NCI-H2196 treated with DMSO at 0.1 percent for 48 hours (cell line): ENCODE measurements around the gene GABARAP.

ENCODE experiments used
- DNase-seq: peaks from one replicate; lab custom pipeline; 2025; ENCODE audit not compliant: unreplicated experiment; lab: John Stamatoyannopoulos, UW

Gene GABARAP

GRCh38 chr17:7223375-7223774, 18.9 kb downstream of the GABARAP start:
- DNase-seq: no peak

GRCh38 chr17:7222972-7223292, 19.3 kb downstream of the GABARAP start:
- DNase-seq: no peak

DNA sequence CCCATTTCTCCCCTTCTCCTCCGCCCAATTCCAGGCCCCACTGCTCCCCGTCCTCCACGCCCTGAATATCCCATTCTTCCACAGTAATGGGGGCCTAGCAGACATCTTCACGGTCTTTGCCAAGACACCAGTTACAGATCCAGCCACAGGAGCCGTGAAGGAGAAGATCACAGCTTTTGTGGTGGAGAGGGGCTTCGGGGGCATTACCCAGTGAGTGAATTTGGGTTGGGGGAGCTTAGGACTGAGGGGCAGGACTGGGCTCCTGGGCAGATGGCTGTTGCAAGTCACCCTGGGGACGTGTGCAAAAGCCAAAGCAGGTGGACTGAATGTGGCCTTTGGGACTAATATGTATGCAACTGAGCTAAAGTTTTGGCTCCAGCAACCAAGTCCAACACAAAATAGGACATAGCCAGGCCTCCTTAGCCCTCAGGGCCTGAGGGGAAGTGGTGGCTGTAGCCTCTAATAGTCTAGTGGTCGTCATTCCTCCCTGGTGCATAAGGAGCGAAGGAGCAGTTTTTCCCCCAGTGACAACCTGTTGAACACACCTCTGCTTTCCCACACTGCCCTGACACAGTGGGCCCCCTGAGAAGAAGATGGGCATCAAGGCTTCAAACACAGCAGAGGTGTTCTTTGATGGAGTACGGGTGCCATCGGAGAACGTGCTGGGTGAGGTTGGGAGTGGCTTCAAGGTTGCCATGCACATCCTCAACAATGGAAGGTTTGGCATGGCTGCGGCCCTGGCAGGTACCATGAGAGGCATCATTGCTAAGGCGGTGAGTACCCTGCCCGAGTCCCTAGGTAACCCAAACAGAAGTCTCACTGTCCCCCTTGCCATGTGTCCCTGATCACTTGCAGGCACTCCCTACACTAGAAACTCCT, 19.9 kb downstream of the GABARAP start:
- DNase-seq: no peak

- no peak for DNase-seq
These were observed 20.8 kb downstream of the GABARAP start for GRCh38 chr17:7221278-7222092.

DNA sequence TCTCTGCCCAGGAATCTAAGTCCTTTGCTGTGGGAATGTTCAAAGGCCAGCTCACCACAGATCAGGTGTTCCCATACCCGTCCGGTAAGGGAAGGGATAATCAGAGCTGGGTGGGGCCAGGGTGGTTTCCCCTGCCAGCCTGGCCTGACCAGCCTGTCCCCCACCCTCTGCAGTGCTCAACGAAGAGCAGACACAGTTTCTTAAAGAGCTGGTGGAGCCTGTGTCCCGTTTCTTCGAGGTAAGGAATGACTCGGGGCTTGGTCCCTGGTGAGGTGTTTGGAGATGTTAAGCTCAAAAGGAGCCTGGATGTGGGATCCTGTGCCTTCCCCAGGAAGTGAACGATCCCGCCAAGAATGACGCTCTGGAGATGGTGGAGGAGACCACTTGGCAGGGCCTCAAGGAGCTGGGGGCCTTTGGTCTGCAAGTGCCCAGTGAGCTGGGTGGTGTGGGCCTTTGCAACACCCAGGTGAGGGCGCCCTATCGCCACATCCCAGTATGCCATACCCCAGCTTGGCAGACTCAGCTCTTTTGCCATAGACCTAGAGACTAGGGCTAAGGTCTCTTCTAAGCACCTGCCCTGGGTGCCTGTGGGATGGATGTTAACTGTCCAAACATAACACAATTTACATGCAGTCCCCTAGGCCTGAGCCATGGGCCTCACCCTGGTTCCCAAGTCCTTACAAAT, 21.5 kb downstream of the GABARAP start:
- no peak for DNase-seq

GRCh38 chr17:7219812-7220592, 22.2 kb downstream of the GABARAP start, which contains the start of the genes ACADVL and DLG4:
ACADVL (plus strand) TSS chr17:7219938; CDS start chr17:7219985, 47 bp downstream.
DLG4 (minus strand) TSS chr17:7219836.
- DNase-seq: no peak

DNA sequence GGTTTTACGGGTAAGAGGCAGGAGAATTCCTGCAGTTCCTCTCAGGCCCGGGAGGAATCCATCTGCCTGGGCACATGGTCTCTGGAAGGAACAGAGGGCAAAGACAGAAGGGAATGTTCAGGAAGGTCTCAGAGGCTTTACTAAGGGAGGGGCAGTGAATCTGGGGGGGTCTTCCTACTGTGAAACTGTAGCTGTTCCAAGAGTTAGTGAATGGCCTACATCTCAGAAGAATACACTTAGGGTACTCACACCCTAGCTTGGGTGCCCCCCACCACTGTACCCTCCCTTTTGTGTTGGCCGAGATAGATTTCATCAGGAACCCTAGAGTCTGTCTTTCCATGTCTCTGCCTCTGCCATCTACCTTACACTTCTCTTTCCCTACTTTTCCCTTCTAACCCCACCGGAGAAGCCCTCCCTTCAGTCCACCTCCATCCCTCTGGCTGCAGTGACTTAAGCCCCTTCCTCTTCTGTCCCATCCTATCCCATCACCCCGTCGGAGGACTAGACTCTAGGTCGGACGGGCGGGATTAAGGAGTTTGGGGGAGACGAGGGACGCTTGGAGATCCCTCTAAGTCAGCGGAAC, 22.9 kb downstream of the GABARAP start:
- DNase-seq: no peak

DNA sequence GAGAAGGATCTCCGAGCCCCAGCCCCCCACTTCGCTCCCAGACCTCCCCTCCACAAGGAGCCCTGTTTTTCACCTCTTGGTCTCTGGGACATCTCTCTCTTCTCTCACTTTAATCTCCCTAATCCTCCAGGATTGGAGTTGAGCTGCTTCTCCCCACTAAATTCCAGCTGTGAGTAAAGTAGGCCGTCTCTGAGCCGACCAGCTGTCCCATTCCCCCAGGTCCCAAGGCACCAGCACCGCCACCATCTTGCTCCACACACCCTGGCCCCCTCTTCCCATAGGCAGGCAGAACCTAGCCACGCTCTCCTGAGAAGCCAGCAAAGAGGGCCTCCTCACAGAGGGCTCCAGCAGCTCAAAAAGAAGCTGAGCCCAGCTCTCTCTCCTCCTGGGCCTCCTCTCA, 23.5 kb downstream of the GABARAP start:
- DNase-seq: no peak

DNA sequence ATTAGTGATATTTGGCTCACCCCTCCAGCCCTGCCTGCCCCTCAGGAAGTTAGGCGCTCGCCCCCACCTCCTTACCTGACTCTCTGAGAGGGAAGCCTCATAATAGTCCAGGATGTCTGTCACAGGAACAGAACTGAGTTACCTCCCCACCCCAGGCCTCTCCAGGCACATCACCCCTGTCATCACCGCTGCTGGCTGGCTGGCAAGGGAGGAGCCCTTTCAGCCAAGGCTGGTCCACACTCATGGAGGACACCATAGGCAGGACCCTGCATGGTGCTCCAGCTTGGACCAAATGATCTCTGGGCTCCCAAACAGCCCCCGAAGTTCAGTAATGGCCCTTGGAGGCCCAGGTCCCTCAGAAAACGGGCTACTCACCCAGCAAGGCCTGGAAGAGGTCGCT, 24.1 kb downstream of the GABARAP start:
- no peak for DNase-seq

DNA sequence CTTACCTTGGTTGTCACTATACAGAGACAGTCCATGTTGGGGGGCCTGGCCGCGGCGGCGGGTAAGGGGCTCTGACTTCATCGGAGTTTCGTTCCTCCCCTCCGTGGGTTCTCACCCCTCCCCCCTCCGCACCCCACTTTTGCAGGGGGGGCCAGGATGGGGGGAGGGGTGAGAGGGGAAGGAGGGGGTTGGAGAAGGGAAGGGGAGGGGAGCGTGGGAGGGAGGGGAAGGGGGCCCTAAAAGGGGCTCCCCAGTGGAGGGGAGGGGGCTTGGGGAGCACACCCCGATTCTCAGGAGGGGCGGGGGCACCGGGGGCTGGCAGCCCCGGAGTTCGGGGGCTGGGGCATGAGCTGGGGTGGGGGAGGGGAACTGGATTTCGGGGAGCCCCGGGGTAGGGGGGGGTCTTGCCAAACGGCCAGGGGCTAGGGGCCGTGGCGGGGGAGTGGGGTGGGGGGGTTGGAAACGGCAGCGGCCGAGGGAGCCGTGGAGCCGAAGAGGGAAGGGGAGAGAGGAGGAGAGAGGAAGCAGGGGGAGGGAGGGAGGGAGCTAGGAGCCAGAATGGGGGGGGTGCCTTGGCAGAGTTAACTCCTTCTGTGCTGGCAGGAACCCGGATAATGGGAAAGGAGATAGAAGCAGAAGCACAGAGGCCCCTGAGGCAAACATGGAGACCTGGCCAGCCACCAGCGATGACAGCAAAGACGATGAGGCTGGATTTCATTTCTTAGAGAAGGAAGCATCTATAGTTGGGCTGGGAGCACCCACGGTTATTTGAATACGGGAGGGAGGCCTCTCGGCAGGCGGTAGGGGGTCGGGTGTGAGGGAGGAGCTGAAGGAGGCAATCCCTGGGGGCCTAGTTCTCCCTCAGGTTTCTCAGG, 24.9 kb downstream of the GABARAP start:
- DNase-seq: no peak

DNA sequence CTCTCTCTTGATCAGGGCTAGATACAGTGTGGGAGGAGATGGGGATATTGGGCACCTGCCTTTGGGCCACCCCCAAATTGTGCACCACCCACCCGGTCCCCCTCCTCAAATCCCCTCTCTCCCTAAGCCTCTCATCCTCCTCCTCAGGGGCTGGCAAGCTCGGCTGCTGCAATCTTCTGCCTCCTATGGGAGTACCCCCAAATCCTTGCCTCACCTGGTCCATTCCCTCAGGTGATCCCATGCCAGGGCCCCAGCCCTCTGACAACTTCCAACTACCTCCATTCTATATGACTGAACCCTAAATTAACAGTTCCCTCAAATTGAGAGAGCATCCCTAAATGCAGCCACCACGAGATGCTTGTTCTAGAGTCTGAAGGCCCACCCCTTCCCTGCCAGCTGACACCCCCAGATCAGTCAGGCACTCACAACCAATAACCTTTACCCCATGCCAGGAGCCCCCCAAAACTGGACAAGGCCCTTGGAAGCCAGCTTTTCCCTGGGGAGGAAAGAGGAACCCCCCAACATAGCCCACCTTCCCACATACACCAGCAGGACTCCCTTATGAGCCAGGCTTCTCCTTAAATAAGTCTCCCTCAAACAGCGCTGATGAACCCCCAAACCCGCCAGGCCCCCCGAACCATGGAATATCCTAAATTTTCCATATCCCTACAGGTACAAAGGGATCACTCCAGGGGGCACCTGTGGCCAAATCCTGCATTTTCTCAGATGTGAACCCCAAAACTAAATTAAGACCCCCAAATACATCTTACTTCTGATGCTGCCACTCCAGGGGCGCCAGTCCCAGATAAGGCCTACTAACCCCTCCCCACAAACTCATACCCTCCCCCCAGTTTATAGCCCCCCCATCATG, 25.8 kb downstream of the GABARAP start:
- no peak for DNase-seq

GRCh38 chr17:7215652-7216180, 26.5 kb downstream of the GABARAP start:
- no peak for DNase-seq

- DNase-seq: no peak
These were observed 27.1 kb downstream of the GABARAP start for GRCh38 chr17:7215136-7215638.

DNA sequence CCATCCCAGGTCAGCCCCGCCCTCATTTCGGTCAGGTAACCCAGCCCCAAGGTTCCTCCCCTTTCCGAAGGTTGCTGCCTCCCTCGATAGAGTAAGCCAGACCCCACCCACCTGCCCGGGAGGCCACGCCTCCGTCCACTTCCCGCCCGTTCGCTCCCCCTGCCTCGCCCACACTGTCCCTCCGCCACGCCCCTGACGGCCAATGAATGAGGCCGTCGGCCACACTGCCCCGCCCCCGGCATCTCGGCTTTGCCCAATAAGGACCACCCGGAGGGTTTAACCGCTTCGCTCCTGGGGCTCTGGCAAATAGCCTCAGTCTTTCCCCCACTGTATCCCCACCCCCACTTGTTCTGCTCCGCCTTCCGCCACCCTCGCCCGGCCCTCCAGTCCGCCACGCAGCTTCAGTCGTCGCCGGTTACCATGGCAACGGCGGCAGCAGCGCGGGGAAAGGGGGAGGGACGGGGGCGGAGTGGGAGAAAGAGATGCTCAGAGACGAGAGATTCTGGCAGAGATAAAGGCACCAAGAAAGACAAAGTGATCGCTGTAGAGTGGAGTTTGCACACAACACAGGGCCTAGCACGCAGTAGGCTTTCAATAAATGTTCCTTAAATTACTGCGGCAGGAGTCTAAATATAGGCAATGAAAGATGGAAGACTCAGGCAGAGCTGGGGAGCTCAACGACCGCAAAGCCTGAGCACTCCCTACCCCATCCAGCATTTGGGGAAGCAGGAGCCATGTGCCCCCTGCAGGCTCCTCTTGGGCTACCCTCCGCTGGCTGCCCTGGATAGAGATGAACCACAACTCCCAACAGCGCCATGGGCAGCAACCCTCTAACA, 27.7 kb downstream of the GABARAP start:
- DNase-seq: peak; percentile 89

- DNase-seq: peak; percentile 79
These were observed 28.4 kb downstream of the GABARAP start for GRCh38 chr17:7213895-7214299.

- DNase-seq: no peak
These were observed 30.6 kb downstream of the GABARAP start for GRCh38 chr17:7211491-7212273.
